H1 (cell line): ENCODE measurements around the gene UVRAG. TPM values are rescaled to one million over a fixed set of nuclear protein-coding genes. Genes with fewer than 3 reads are reported as not detected.

Experiments used
- CTCF ChIA-PET: fragments of 300-600 bp; sonication (Branson Sonifier 250); formaldehyde crosslinking; loops from one replicate; lab custom pipeline; 2021; ENCODE audit not compliant: partially characterized antibody; lab: Charles Lee
- POLR2A ChIA-PET: fragments of 300-600 bp; sonication (Branson Sonifier 250); formaldehyde crosslinking; loops from one replicate; lab custom pipeline; 2021; ENCODE audit warnings: inconsistent platforms; ENCODE audit not compliant: partially characterized antibody; lab: Charles Lee
- DNase-seq, 2 experiments: peaks; one replicate each; pipeline versions ENCODE4 v3.0.0 to v3.0.0-alpha.2; 2010 to 2022; ENCODE audit warnings: low spot score in 2 of 2, low read depth in 1 of 2, mixed read lengths in 1 of 2
- FAIRE-seq: peaks from 2 replicates; lab custom pipeline; 2011; peaks lifted over from hg19 to GRCh38; lab: Jason Lieb, UNC
- H2AFZ ChIP-seq: 2 replicates; pipeline ENCODE4 v1.8.1; 2012; ENCODE audit warnings: low read length, inconsistent platforms
- H2AK5ac ChIP-seq: 2 replicates; pipeline ENCODE4 v1.6.1; 2013; ENCODE audit warnings: low read depth, low read length
- H2BK120ac ChIP-seq: replicated peaks from 2 replicates; pipeline ENCODE3; 2013; ENCODE audit warnings: low read depth, low read length, inconsistent platforms
- H2BK12ac ChIP-seq: 2 replicates; pipeline ENCODE4 v1.6.1; 2013; ENCODE audit warnings: low read depth, low read length
- H2BK15ac ChIP-seq: 2 replicates; pipeline ENCODE4 v1.6.1; 2013; ENCODE audit warnings: low read length
- H2BK20ac ChIP-seq: 2 replicates; pipeline ENCODE4 v1.6.1; 2013; ENCODE audit warnings: low read length
- H2BK5ac ChIP-seq: 2 replicates; pipeline ENCODE4 v1.6.1; 2013; ENCODE audit warnings: low read depth, low read length
- H3K14ac ChIP-seq: 2 replicates; pipeline ENCODE4 v1.6.1; 2013; ENCODE audit warnings: inconsistent platforms; ENCODE audit not compliant: insufficient read length
- H3K18ac ChIP-seq: 2 replicates; pipeline ENCODE4 v1.6.1; 2013; ENCODE audit warnings: low read length; ENCODE audit errors: extremely low read depth
- H3K23ac ChIP-seq: 2 replicates; pipeline ENCODE4 v1.6.1; 2013; ENCODE audit warnings: inconsistent platforms; ENCODE audit not compliant: insufficient read length
- H3K23me2 ChIP-seq: 2 replicates; pipeline ENCODE4 v1.6.1; 2013; ENCODE audit warnings: low read depth, low read length
- H3K27ac ChIP-seq: 2 replicates; pipeline ENCODE4 v1.6.1; 2011; ENCODE audit warnings: low read depth, low read length, inconsistent platforms
- H3K27me3 ChIP-seq, 4 experiments: replicated peaks in 1 of 4; 1 replicate in 1 of 4; 2 replicates in 3 of 4; pipeline versions ENCODE4 v1.6.1 to v1.8.1; 2011 to 2013; ENCODE audit warnings: low read length in 3 of 4, mild to moderate bottlenecking in 3 of 4, inconsistent platforms in 2 of 4, mixed read lengths in 2 of 4, moderate library complexity in 1 of 4; ENCODE audit not compliant: control insufficient read depth in 3 of 4, insufficient read depth in 3 of 4; ENCODE audit errors: extremely low read depth in 1 of 4
- H3K36me3 ChIP-seq, 4 experiments: 2 replicates each; pipeline versions ENCODE4 v1.6.1 to v1.8.1; 2011 to 2013; ENCODE audit warnings: mild to moderate bottlenecking in 4 of 4, low read length in 3 of 4, moderate library complexity in 2 of 4, control low read depth in 1 of 4, inconsistent platforms in 1 of 4; ENCODE audit not compliant: insufficient read depth in 4 of 4, control insufficient read depth in 2 of 4
- H3K4ac ChIP-seq: replicated peaks from 2 replicates; pipeline ENCODE3; 2013; ENCODE audit warnings: low read length, low read depth, mixed read lengths, inconsistent platforms; ENCODE audit not compliant: insufficient read length
- H3K4me1 ChIP-seq, 4 experiments: replicated peaks in 1 of 4; 1 replicate in 1 of 4; 2 replicates in 3 of 4; pipeline versions ENCODE4 v1.6.1 to v1.8.1; 2011 to 2013; ENCODE audit warnings: low read length in 3 of 4, inconsistent platforms in 2 of 4, mixed read lengths in 1 of 4; ENCODE audit not compliant: insufficient read depth in 4 of 4, control insufficient read depth in 3 of 4
- H3K4me2 ChIP-seq, 2 experiments: 2 replicates each; pipeline versions ENCODE4 v1.6.1 to v1.8.1; 2011 to 2013; ENCODE audit warnings: low read depth in 2 of 2, low read length in 2 of 2, control low read depth in 1 of 2, inconsistent platforms in 1 of 2, mild to moderate bottlenecking in 1 of 2; ENCODE audit not compliant: insufficient read depth in 1 of 2
- H3K4me3 ChIP-seq, 4 experiments: fragments of 200-600, 300-600 bp in 1 of 4; sonication (generic), shearing (Covaris generic), sonication (Bioruptor Twin) in 1 of 4; 2 replicates each; pipeline versions ENCODE4 v1.5.1 to v1.8.1; 2011 to 2016; ENCODE audit warnings: low read length in 4 of 4, low read depth in 3 of 4, control low read depth in 2 of 4, inconsistent platforms in 2 of 4, mild to moderate bottlenecking in 2 of 4, mixed read lengths in 1 of 4, moderate library complexity in 1 of 4; ENCODE audit not compliant: insufficient read depth in 2 of 4; ENCODE audit errors: extremely low read depth in 1 of 4
- H3K56ac ChIP-seq: replicated peaks from 2 replicates; pipeline ENCODE3; 2013; ENCODE audit warnings: low read depth, mild to moderate bottlenecking, mixed read lengths, low read length, inconsistent platforms; ENCODE audit not compliant: insufficient read length
- H3K79me1 ChIP-seq: 2 replicates; pipeline ENCODE4 v1.6.1; 2013; ENCODE audit warnings: low read depth, low read length, control low read depth
- H3K79me2 ChIP-seq, 2 experiments: 2 replicates each; pipeline versions ENCODE4 v1.6.1 to v1.8.1; 2012 to 2013; ENCODE audit warnings: low read length in 2 of 2, mild to moderate bottlenecking in 2 of 2, inconsistent platforms in 1 of 2; ENCODE audit not compliant: insufficient read depth in 2 of 2, control insufficient read depth in 1 of 2
- H3K9ac ChIP-seq, 4 experiments: replicated peaks in 1 of 4; 1 replicate in 1 of 4; 2 replicates in 3 of 4; pipeline versions ENCODE4 v1.6.1 to v1.8.1; 2011 to 2013; ENCODE audit warnings: low read depth in 3 of 4, low read length in 3 of 4, control low read depth in 2 of 4, mild to moderate bottlenecking in 2 of 4, moderate library complexity in 2 of 4, inconsistent platforms in 1 of 4; ENCODE audit errors: extremely low read depth in 1 of 4
- H3K9me3 ChIP-seq, 2 experiments: 2 replicates each; pipeline versions ENCODE4 v1.6.1 to v1.8.1; 2012 to 2013; ENCODE audit warnings: mild to moderate bottlenecking in 2 of 2, moderate library complexity in 2 of 2, control low read depth in 1 of 2, inconsistent platforms in 1 of 2, low read depth in 1 of 2, low read length in 1 of 2, mixed read lengths in 1 of 2; ENCODE audit not compliant: insufficient read depth in 2 of 2
- H4K20me1 ChIP-seq, 2 experiments: replicated peaks in 1 of 2; 2 replicates each; pipeline versions ENCODE3 to v1.8.1; 2011 to 2013; ENCODE audit warnings: inconsistent platforms in 2 of 2, low read length in 2 of 2, mild to moderate bottlenecking in 1 of 2; ENCODE audit not compliant: insufficient read depth in 2 of 2, control insufficient read depth in 1 of 2
- H4K5ac ChIP-seq: 2 replicates; pipeline ENCODE4 v1.6.1; 2013; ENCODE audit warnings: low read length, low read depth, mixed read lengths, inconsistent platforms; ENCODE audit not compliant: insufficient read length
- H4K8ac ChIP-seq: 2 replicates; pipeline ENCODE4 v1.8.0; 2013; ENCODE audit warnings: mild to moderate bottlenecking, moderate library complexity, low read length, inconsistent platforms; ENCODE audit not compliant: insufficient read depth; ENCODE audit errors: extremely low read depth
- H4K91ac ChIP-seq: replicated peaks from 2 replicates; pipeline ENCODE3; 2013; ENCODE audit warnings: low read length, mixed read lengths, inconsistent platforms; ENCODE audit not compliant: insufficient read length
- BRCA1 ChIP-seq: IDR thresholded peaks from 2 replicates; pipeline ENCODE4 v1.6.1; 2012; ENCODE audit warnings: low read depth, low read length, improper control_type of control experiment
- EGR1 ChIP-seq: IDR thresholded peaks from 2 replicates; pipeline ENCODE4 v1.6.1; 2011; ENCODE audit warnings: low read depth, low read length, borderline replicate concordance
- GTF2F1 ChIP-seq: IDR thresholded peaks from 2 replicates; pipeline ENCODE4 v1.6.1; 2012; ENCODE audit warnings: low read depth, low read length, improper control_type of control experiment, borderline replicate concordance
- TEAD4 ChIP-seq: IDR thresholded peaks from 2 replicates; pipeline ENCODE4 v1.6.1; 2012; ENCODE audit warnings: low read depth, low read length, inconsistent platforms, mixed read lengths
- WGBS, 2 experiments: shearing (Covaris generic) in 1 of 2; methylation state at CpG; one replicate each; pipeline versions ENCODE4 v1.1.6 to v1.1.7; 2013 to 2015; ENCODE audit warnings: low lambda C conversion rate in 2 of 2, mixed read lengths in 2 of 2, inconsistent platforms in 1 of 2, low coverage in 1 of 2, missing lambda C conversion rate in 1 of 2; ENCODE audit not compliant: insufficient replicate concordance in 2 of 2, insufficient coverage in 1 of 2, insufficient read length in 1 of 2; ENCODE audit errors: extremely low coverage in 1 of 2, missing lambda C conversion rate in 1 of 2; 5-methylcytosine and 5-hydroxymethylcytosine counted together
- polyA plus RNA-seq, 7 experiments: library from polyadenylated mRNA; depleted of rRNA in 3 of 7; stranded (reverse) in 5 of 7; unstranded in 2 of 7; fragments of >200 nt in 5 of 7; fragments of 200-250 nt in 2 of 7; gene quantifications; 1 replicate in 5 of 7; 2 replicates in 1 of 7; 4 replicates in 1 of 7; pipeline versions ENCODE4 v1.2.1 to v1.2.3, GENCODE V29; 2011 to 2013; ENCODE audit warnings: missing spikeins in 2 of 7, mixed read lengths in 2 of 7
- total RNA-seq: library from RNA; stranded (reverse); fragmentation: NEBNext Ultra II Directional; extraction: Animal tissue kit (Norgen Biotek cat#: 25700); gene quantifications from 2 replicates; pipeline ENCODE4 v1.2.1, GENCODE V29; 2021

UVRAG gene
- total and polyA plus RNA-seq, 2 of the 8 experiments (the other 6 are each of a cell fraction or from before 2014, with no cell fraction given), result 5.5 to 14.7 TPM

DNA sequence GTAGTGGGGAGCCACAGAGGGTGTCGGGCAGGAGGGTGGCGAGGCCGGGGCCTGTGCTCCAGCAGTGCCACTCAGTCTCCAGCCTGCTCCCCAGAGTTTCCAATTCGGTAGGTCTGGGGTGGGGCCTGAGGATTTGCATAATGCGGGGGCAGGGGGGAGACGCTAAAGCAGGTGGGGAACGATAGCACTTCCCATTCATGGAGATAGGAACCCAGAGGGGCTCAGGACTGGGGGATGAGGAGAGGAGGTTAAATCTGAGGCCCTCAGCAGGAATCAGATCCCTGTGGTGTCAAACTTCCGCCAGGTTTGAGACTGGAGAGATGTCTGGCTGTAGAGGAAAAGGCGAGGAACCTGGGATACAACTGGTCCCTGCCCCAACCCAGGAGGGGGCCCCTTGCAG is 361.5 kb downstream of the UVRAG start:
- Histone ChIP-seq H3K79me2 (no peaks in the 10 kb centered on the region), H2AFZ (no peak overlapping the region), H3K4me3 (no peak overlapping the region), H3K18ac (no peak overlapping the region), H3K4me2 (no peak overlapping the region), H3K23ac (no peak overlapping the region), H2BK5ac (no peak overlapping the region), H3K23me2 (peaks cover 2% of the 10 kb centered on the region; the same call in 1 of the 2 replicates), H4K20me1 (no peaks in the 10 kb centered on the region), H3K79me1 (no peaks in the 10 kb centered on the region), H2BK20ac (no peak overlapping the region), H4K91ac (no peak overlapping the region), H3K9me3 (no peaks in the 10 kb centered on the region), H3K56ac (no peak overlapping the region), H3K14ac (no peak overlapping the region), H3K4ac (no peak overlapping the region), H2AK5ac (no peak overlapping the region), H4K5ac (no peak overlapping the region), H2BK15ac (no peak overlapping the region), H3K4me1 (peaks cover 0 to 4% (median 2%) of the 10 kb centered on the region in 4 experiments; a peak in 2 of 7 replicates), H4K8ac (no peak overlapping the region), H3K9ac (no peak overlapping the region), H2BK12ac (no peak overlapping the region), H3K27ac (no peak overlapping the region), H2BK120ac (no peak overlapping the region), H3K27me3 (no peaks in the 10 kb centered on the region), H3K36me3 (no peaks in the 10 kb centered on the region)
- ChIA-PET POLR2A (no interaction called here), CTCF (interaction anchor here (1.5 to 2.0 kb wide), 3 partner anchors 24 to 143 kb away, joined by 3 to 4 read pairs (median 4); no protein-coding TSS in a partner anchor)
- FAIRE-seq, result no peak
- TF ChIP-seq GTF2F1 (no peak), EGR1 (0 out of 2 replicates have a peak, but pooled peaks have one; percentile 21), TEAD4 (no peak), BRCA1 (no peak)
- 65% methylated on average over 6 of the region's 9 CpGs; no CpG with 5 or more reads in 1 of the 2 experiments for WGBS, 2 experiments
- DNase-seq, result no peak
